HUES64 (cell line): ENCODE results near the gene PAPSS2.
A peak's percentile ranks its signal among the peaks of the same experiment; 100 is the strongest.
"Not testable (repeated sequence)": the region's sequence is repeated elsewhere in the genome, so short reads cannot be mapped to it uniquely, and the experiment has no call there.

ENCODE experiments used
- H3K27ac ChIP-seq: 2 replicates; pipeline ENCODE4 v1.7.0; 2013; ENCODE audit warnings: low read depth, low read length, inconsistent platforms
- H3K27me3 ChIP-seq: 2 replicates; pipeline ENCODE4 v1.6.1; 2013; ENCODE audit warnings: mild to moderate bottlenecking, low read length; ENCODE audit not compliant: insufficient read depth
- H3K36me3 ChIP-seq: 2 replicates; pipeline ENCODE4 v1.6.1; 2013; ENCODE audit warnings: mild to moderate bottlenecking, low read length; ENCODE audit not compliant: insufficient read depth
- H3K4me1 ChIP-seq: 2 replicates; pipeline ENCODE4 v1.6.1; 2013; ENCODE audit warnings: mild to moderate bottlenecking, low read length, moderate library complexity; ENCODE audit not compliant: insufficient read depth
- H3K4me3 ChIP-seq: 2 replicates; pipeline ENCODE4 v1.5.1; 2013; ENCODE audit warnings: mild to moderate bottlenecking, low read length, moderate library complexity
- H3K9ac ChIP-seq: 2 replicates; pipeline ENCODE4 v1.6.1; 2013; ENCODE audit warnings: mild to moderate bottlenecking, low read depth, low read length
- H3K9me3 ChIP-seq: 2 replicates; pipeline ENCODE4 v1.6.1; 2013; ENCODE audit warnings: low read depth, low read length; ENCODE audit not compliant: insufficient read depth
- WGBS: fragments of 150-250, 120-280 bp; methylation state at CpG from one replicate; pipeline ENCODE4 v1.1.7; 2013; ENCODE audit warnings: missing lambda C conversion rate; 5-methylcytosine and 5-hydroxymethylcytosine counted together

Gene PAPSS2

DNA sequence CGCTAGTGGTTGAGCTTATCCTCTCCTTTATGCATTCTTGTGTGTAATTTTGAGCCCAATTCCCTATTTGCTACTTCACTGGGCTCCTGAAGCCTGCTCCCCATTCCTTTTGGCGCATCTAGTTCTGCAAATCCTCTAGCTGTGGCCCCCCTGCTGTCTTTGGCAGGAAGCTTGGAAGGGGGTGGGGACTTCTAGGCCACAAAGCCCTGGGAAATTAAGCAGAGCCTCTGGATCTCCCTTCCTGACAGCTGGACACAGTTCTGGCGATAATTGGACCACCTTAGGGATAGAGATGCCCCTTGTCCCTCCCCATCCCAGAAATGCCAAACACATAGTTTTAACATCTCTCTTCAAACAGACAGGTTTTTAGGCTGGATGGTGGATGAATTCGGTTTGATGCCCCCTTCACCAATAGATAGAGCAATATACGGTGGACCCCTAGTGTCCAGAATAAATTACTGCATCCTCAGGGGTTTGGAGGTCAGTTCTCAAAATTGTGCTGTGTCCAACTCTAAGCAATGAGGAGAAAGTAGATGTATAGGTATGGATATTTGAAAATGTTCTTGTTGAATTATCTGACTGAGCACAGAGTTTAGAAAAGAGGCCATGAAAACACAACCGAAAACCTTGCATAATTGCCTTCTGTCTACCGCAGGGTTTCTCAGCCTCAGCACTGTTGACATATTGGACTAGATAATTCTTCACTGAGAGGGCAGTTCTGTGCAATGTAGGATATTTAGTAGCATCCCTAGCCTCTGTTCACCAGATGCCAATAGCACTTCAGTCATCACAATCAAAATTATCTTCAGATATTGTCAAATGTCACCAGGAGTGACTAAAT, 75.5 kb downstream of the PAPSS2 start:
- Histone ChIP-seq H3K27me3 (no peaks in the 10 kb centered on the region), H3K9ac (no peak overlapping the region), H3K9me3 (no peaks in the 10 kb centered on the region), H3K4me3 (peak overlapping the region; percentile 36), H3K4me1 (peaks cover 11% of the 10 kb centered on the region; the same call in 1 of the 2 replicates), H3K36me3 (no peaks in the 10 kb centered on the region), H3K27ac (no peak overlapping the region)
- WGBS = 19% methylated on average over 6 of the region's 7 CpGs

DNA sequence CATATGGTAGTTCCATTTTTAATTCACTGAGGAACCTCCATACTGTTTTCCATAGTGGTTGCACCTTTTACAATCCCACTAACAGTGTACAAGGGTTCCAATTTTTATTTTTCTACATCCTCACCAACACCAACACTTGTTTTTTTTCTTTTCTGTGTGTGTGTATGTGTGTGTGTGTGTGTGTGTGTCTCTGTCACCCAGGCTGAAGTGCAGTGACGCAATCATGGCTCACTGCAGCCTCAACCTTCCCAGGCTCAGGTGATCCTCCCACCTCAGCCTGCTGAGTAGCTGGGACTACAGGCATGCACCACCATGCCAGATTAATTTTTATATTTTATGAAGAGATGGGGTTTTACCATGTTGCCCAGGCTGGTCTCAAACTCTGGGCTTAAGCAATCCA, 78.6 kb downstream of the PAPSS2 start:
- H3K9ac ChIP-seq, H3K9me3 ChIP-seq, H3K27ac ChIP-seq, H3K4me3 ChIP-seq, H3K27me3 ChIP-seq, H3K36me3 ChIP-seq: not testable (repeated sequence)
- WGBS = 100% methylated on average over 1 of the region's 1 CpG
- peaks cover 11% of the 10 kb centered on the region; the same call in 1 of the 2 replicates for H3K4me1 ChIP-seq

DNA sequence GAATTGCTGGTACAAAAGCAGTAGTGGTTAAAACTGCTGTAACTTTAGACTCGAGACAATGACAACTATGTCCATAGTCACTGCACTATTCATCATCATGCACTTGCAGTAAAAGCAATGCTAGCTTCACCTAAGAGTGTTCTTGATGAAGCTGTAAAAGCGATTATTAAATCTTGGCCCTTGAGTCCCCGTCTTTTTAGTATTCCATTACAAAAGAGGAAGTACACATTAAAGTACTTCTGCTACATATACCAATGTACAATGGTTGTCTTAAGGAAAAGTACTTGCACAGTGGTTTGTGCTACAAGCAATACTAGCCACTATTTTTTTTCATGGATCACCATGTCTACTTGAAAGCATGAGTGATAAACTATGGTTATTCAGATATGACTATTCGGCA, 80.0 kb downstream of the PAPSS2 start:
- Histone ChIP-seq H3K4me3 (no peak overlapping the region), H3K27ac (no peak overlapping the region), H3K27me3 (no peaks in the 10 kb centered on the region), H3K4me1 (peaks cover 2% of the 10 kb centered on the region; the same call in 1 of the 2 replicates), H3K36me3 (peaks cover 7% of the 10 kb centered on the region; the same call in 1 of the 2 replicates), H3K9me3 (no peaks in the 10 kb centered on the region), H3K9ac (no peak overlapping the region)
- 96% methylated on average over 4 of the region's 4 CpGs for WGBS

DNA sequence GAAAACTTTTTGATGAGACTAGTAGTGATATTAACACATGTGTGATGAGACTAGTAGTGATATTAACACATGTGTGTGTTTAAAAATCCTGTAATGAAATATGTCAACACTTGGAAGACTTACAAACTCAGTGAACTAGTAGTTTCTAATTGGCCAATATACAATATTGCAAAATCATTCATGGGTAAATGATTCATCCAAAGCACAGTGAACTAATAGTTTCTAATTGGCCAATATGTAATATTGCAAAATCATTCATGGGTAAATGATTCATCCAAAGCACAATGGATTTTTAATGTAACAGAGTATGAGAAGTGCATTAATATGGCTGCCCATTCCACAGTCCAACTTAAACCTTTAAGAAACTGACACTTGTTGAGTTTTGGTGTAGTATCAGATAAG, 80.6 kb downstream of the PAPSS2 start:
- Histone ChIP-seq H3K36me3 (peaks cover 12% of the 10 kb centered on the region; the same call in 1 of the 2 replicates), H3K4me1 (no peaks in the 10 kb centered on the region), H3K27ac (no peak overlapping the region), H3K4me3 (no peak overlapping the region), H3K27me3 (no peaks in the 10 kb centered on the region), H3K9ac (no peak overlapping the region), H3K9me3 (no peaks in the 10 kb centered on the region)

DNA sequence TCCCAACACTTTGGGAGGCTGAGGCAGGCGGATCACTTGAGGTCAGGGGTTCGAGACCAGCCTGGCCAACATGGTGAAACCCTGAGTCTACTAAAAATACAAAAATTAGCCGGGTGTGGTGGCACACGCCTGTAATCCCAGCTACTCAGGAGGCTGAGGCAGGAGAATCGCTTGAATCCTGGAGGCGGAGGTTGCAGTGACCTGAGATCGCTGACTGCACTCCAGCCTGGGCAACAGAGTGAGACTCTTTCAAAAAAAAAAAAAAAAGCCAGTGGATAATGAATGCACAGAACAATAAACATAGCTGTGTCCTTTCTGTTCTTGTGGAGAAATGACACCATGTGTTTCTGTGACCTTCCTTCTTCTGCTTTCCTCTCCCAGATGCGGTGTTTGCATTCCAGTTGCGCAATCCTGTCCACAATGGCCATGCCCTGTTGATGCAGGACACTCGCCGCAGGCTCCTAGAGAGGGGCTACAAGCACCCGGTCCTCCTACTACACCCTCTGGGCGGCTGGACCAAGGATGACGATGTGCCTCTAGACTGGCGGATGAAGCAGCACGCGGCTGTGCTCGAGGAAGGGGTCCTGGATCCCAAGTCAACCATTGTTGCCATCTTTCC, 83.4 kb downstream of the PAPSS2 start:
- H3K27me3 ChIP-seq, H3K27ac ChIP-seq, H3K9me3 ChIP-seq, H3K4me3 ChIP-seq, H3K4me1 ChIP-seq, H3K9ac ChIP-seq: not testable (repeated sequence)
- H3K36me3 ChIP-seq = peaks cover 16% of the 10 kb centered on the region; the same call in 1 of the 2 replicates
- 96% methylated on average over 18 of the region's 18 CpGs for WGBS

DNA sequence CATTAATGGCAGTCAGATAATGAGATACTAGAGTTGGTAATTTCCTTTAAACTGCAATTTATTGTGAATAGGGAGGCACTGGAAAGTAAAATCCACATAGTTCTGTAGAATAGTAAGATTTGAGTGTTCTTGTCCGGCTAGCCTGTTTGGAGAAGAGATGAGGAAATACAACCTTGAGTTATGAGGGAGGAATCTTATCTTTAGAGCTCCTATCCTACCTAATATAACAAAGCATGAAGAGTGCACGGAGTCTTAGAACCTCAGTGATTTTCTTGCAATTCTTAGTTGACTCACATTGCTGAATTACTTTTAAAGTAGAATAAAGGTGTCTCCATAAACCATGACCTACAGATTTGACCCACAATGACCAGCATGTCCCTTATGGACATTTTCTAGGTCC, 84.9 kb downstream of the PAPSS2 start:
- H3K27ac ChIP-seq = no peak overlapping the region
- H3K4me3 ChIP-seq = no peak overlapping the region
- peaks cover 16% of the 10 kb centered on the region; the same call in 1 of the 2 replicates for H3K36me3 ChIP-seq
- no peak overlapping the region for H3K9ac ChIP-seq
- peaks cover 5% of the 10 kb centered on the region for H3K4me1 ChIP-seq
- WGBS = 91% methylated on average over 2 of the region's 2 CpGs
- H3K27me3 ChIP-seq = no peaks in the 10 kb centered on the region
- H3K9me3 ChIP-seq = no peaks in the 10 kb centered on the region

DNA sequence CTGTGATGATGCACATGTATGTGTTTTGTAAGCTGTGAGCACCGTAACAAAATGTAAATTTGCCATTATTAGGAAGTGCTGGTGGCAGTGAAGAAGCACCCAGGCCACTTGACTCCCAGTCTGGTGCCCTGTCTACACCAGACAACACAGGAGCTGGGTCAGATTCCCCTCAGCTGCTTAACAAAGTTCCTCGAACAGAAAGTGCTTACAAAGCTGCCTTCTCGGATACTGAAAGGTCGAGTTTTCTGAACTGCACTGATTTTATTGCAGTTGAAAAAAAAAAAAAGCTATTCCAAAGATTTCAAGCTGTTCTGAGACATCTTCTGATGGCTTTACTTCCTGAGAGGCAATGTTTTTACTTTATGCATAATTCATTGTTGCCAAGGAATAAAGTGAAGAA, 87.2 kb downstream of the PAPSS2 start:
- Histone ChIP-seq H3K4me3 (no peak overlapping the region), H3K27me3 (no peaks in the 10 kb centered on the region), H3K27ac (no peak overlapping the region), H3K9ac (no peak overlapping the region), H3K36me3 (peaks cover 16% of the 10 kb centered on the region; the same call in 1 of the 2 replicates), H3K9me3 (no peaks in the 10 kb centered on the region), H3K4me1 (peaks cover 19% of the 10 kb centered on the region)
- 86% methylated on average over 4 of the region's 4 CpGs for WGBS

DNA sequence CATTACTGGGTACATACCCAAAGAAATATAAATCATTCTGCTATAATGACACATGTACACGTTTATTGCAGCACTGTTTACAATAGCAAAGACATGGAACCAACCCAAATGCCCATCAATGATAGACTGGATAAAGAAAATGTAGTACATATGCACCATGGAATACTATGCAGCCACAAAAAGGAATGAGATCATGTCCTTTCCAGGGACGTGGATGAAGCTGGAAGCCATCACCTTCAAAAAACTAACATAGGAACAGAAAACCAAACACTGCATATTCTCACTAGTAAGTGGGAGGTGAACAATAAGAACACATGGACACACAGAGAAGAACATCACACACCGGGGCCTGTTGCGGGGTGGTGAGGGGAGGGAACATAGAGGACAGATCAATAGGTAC, 88.6 kb downstream of the PAPSS2 start:
- H3K27ac ChIP-seq, H3K4me3 ChIP-seq, H3K27me3 ChIP-seq, H3K9me3 ChIP-seq, H3K9ac ChIP-seq: not testable (repeated sequence)
- peaks cover 19% of the 10 kb centered on the region for H3K4me1 ChIP-seq
- peaks cover 21% of the 10 kb centered on the region for H3K36me3 ChIP-seq
- 86% methylated on average over 2 of the region's 4 CpGs for WGBS

DNA sequence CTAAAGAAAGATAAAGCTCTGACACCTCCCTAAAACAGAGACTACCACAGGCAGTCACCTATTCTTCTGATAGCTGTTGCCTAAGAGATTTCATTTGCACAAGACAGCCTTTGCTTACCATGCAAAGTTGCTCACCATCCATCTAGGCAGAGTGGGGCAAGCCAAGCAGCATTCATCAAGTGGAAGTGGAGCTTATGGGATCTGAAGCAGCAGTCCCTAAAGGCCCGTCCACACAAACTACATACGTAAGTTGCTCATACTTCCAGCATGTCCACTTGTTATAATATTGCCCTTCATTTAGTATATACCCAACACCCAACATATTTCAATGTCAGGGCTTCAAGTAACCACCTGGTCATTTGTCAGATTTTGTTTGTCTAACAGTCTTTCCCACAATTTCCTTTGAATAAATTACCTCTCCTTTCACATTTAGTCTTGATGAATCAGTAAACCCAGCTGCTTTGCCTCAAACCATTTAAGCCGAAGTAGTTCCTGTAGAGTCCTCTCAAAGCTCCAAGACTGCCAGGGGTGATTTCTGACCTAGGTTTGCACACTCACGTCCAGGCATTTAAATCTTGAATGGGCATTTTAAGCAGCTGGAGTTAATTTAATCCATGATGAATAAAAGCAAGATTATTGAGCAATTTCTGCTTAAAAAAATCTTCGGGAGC, 90.5 kb downstream of the PAPSS2 start:
- Histone ChIP-seq H3K36me3 (peaks cover 28% of the 10 kb centered on the region), H3K4me3 (no peak overlapping the region), H3K27ac (peak overlapping the region; percentile 43; the same call in 1 of the 2 replicates), H3K27me3 (no peaks in the 10 kb centered on the region), H3K9me3 (no peaks in the 10 kb centered on the region), H3K4me1 (peaks cover 19% of the 10 kb centered on the region), H3K9ac (no peak overlapping the region)
- 83% methylated on average over 5 of the region's 5 CpGs for WGBS

DNA sequence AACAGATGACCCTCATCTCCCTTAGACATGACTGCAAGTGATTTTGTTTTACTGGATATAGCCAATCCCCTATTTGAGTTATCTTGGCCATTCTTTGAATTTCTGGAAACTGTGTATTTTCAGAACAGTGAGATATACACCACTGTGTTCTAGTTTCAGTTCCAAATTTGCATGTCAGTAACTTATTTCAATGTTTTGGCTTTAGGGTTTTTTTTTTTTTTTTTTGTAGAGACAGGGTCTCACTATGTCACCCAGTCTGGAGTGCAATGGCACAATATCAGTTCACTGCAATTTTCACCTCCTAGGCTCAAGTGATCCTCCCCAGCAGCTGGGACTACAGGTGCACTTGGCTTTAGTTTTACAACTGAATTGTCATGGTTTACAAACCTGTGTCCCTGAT, 91.1 kb downstream of the PAPSS2 start:
- no peak overlapping the region for H3K27ac ChIP-seq
- peaks cover 28% of the 10 kb centered on the region for H3K36me3 ChIP-seq
- H3K4me3 ChIP-seq = no peak overlapping the region
- peaks cover 19% of the 10 kb centered on the region for H3K4me1 ChIP-seq
- no peaks in the 10 kb centered on the region for H3K9me3 ChIP-seq
- H3K27me3 ChIP-seq = no peaks in the 10 kb centered on the region
- H3K9ac ChIP-seq = no peak overlapping the region

DNA sequence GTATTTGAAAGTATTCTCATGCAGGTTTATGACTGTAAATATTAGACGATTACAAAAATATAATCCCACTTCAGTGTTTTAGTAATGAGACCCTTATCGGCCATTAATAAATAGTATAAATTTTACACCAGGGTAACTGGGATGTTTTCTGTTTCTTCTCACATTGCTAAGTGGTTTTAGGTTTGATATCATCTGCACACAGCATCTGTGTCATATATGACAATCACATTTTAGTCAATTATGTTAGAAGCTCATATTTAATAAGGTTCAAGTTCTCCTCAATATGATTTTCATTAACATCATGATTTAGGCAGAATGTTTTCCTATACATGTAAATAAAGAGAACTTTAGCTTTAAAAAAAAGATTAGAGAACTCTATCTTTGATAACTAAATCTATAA, 91.6 kb downstream of the PAPSS2 start:
- H3K27me3 ChIP-seq = no peaks in the 10 kb centered on the region
- no peak overlapping the region for H3K9ac ChIP-seq
- WGBS = no CpG with 5 or more reads among the region's 2 CpGs
- no peak overlapping the region for H3K4me3 ChIP-seq
- no peaks in the 10 kb centered on the region for H3K9me3 ChIP-seq
- peaks cover 19% of the 10 kb centered on the region for H3K4me1 ChIP-seq
- no peak overlapping the region for H3K27ac ChIP-seq
- peaks cover 33% of the 10 kb centered on the region for H3K36me3 ChIP-seq
